GM23338 (cell line): ENCODE data around the gene LRRN4. TPM values are rescaled to one million over a fixed set of nuclear protein-coding genes. Genes with fewer than 3 reads are reported as not detected.

Experiments
- ATAC-seq: fragments of 200-7000 bp; cut with Tn5 transposase; 3 replicates; pipeline ENCODE4 v1.9.1; 2020
- DNase-seq: peaks from one replicate; pipeline ENCODE4 v3.0.0-alpha.2; 2015; ENCODE audit warnings: low spot score
- H2AFZ ChIP-seq: fragments of 200-600 bp; sonication (generic); 2 replicates; pipeline ENCODE4 v1.8.0; 2016; ENCODE audit warnings: antibody characterized with exemption, mild to moderate bottlenecking, moderate library complexity
- H3F3A ChIP-seq: fragments of 200-600 bp; sonication (generic); replicated peaks from 2 replicates; pipeline ENCODE4 v1.8.0; 2017; ENCODE audit warnings: antibody characterized with exemption, mixed run types, low read depth
- H3K27ac ChIP-seq: fragments of 200-600 bp; sonication (generic); 2 replicates; pipeline ENCODE4 v1.6.1; 2016; ENCODE audit warnings: low read depth
- H3K27me3 ChIP-seq: fragments of 200-600 bp; sonication (generic); 2 replicates; pipeline ENCODE4 v1.8.0; 2016; ENCODE audit warnings: mild to moderate bottlenecking, mixed run types, moderate library complexity; ENCODE audit not compliant: insufficient read depth
- H3K36me3 ChIP-seq: fragments of 200-600 bp; sonication (generic); 2 replicates; pipeline ENCODE4 v1.8.0; 2016; ENCODE audit warnings: mild to moderate bottlenecking; ENCODE audit not compliant: insufficient read depth
- H3K4me1 ChIP-seq: fragments of 200-600 bp; sonication (generic); 2 replicates; pipeline ENCODE4 v1.8.0; 2016; ENCODE audit warnings: mild to moderate bottlenecking, moderate library complexity; ENCODE audit not compliant: insufficient read depth
- H3K4me2 ChIP-seq: fragments of 200-600 bp; sonication (generic); 2 replicates; pipeline ENCODE4 v1.7.1; 2017; ENCODE audit warnings: mixed run types
- H3K4me3 ChIP-seq: fragments of 200-600 bp; sonication (generic); 2 replicates; pipeline ENCODE4 v1.6.1; 2016; ENCODE audit warnings: mixed run types
- H3K79me2 ChIP-seq: fragments of 200-600 bp; sonication (generic); replicated peaks from 2 replicates; pipeline ENCODE4 v1.8.0; 2017; ENCODE audit warnings: mild to moderate bottlenecking; ENCODE audit not compliant: insufficient read depth
- H3K9me2 ChIP-seq: fragments of 200-600 bp; sonication (generic); 2 replicates; pipeline ENCODE4 v1.8.0; 2017; ENCODE audit not compliant: insufficient read depth
- H4K20me1 ChIP-seq: fragments of 200-600 bp; sonication (generic); replicated peaks from 2 replicates; pipeline ENCODE4 v1.8.0; 2017; ENCODE audit warnings: mild to moderate bottlenecking; ENCODE audit not compliant: insufficient read depth
- H3K27ac Mint-ChIP-seq: 2 replicates; pipeline ENCODE4 v1.8.0; 2020; ENCODE audit warnings: inconsistent platforms, mild to moderate bottlenecking, moderate library complexity, mixed read lengths
- H3K27me3 Mint-ChIP-seq: 3 replicates; pipeline ENCODE4 v1.8.0; 2022; ENCODE audit warnings: low read depth, mild to moderate bottlenecking, moderate library complexity, mixed read lengths, inconsistent platforms; ENCODE audit not compliant: insufficient read depth, poor library complexity
- H3K36me3 Mint-ChIP-seq: 3 replicates; pipeline ENCODE4 v1.8.0; 2021; ENCODE audit warnings: low read depth, mild to moderate bottlenecking, inconsistent platforms, moderate library complexity, mixed read lengths
- H3K4me1 Mint-ChIP-seq: 3 replicates; pipeline ENCODE4 v1.8.0; 2020; ENCODE audit warnings: mild to moderate bottlenecking, inconsistent platforms, mixed read lengths
- H3K4me3 Mint-ChIP-seq: 3 replicates; pipeline ENCODE4 v1.8.0; 2021; ENCODE audit warnings: moderate library complexity, mild to moderate bottlenecking, inconsistent platforms, mixed read lengths
- H3K9me3 Mint-ChIP-seq: 3 replicates; pipeline ENCODE4 v1.8.0; 2020; ENCODE audit warnings: moderate library complexity, mild to moderate bottlenecking, inconsistent platforms, mixed read lengths
- CREB1 ChIP-seq: fragments of 250-450 bp; sonication (Bioruptor Pico); IDR thresholded peaks from 2 replicates; pipeline ENCODE4 v1.5.0; 2020; ENCODE audit warnings: low read depth, mild to moderate bottlenecking, moderate library complexity
- EZH2 ChIP-seq: fragments of 200-600 bp; sonication (generic); IDR thresholded peaks from one replicate; pipeline ENCODE4 v1.8.0; 2017; ENCODE audit warnings: antibody characterized with exemption, mild to moderate bottlenecking, low read depth; ENCODE audit not compliant: unreplicated experiment
- EZH2phosphoT487 ChIP-seq: fragments of 200-600 bp; sonication (generic); IDR thresholded peaks from one replicate; pipeline ENCODE4 v1.8.1; 2018; ENCODE audit warnings: antibody characterized with exemption; ENCODE audit not compliant: unreplicated experiment
- JUNB ChIP-seq: IDR thresholded peaks from one replicate; pipeline ENCODE4 v1.6.1; 2016; ENCODE audit warnings: antibody characterized with exemption; ENCODE audit not compliant: unreplicated experiment
- NANOG ChIP-seq: IDR thresholded peaks from 2 replicates; pipeline ENCODE4 v1.6.1; 2016; ENCODE audit warnings: antibody characterized with exemption, borderline replicate concordance
- POLR2AphosphoS5 ChIP-seq: IDR thresholded peaks from 2 replicates; pipeline ENCODE4 v1.6.1; 2016; ENCODE audit warnings: antibody characterized with exemption, low read depth
- STAT1 ChIP-seq: IDR thresholded peaks from one replicate; pipeline ENCODE4 v1.6.1; 2016; ENCODE audit warnings: antibody characterized with exemption; ENCODE audit not compliant: unreplicated experiment
- ZNF114 ChIP-seq: fragments of 250-450 bp; sonication (Bioruptor Pico); IDR thresholded peaks from 2 replicates; pipeline ENCODE4 v1.5.0; 2020; ENCODE audit warnings: mild to moderate bottlenecking, moderate library complexity
- ZNF331 ChIP-seq: fragments of 250-450 bp; sonication (Bioruptor Pico); IDR thresholded peaks from 2 replicates; pipeline ENCODE4 v1.5.0; 2020; ENCODE audit warnings: low read depth, mild to moderate bottlenecking, moderate library complexity
- polyA plus RNA-seq: library from polyadenylated mRNA; unstranded; fragments of >200 nt; fragmentation: Nextera tagmentation; extraction: Ambion mirVana; gene quantifications from 2 replicates; pipeline ENCODE4 v1.2.1, GENCODE V29; 2016
- total RNA-seq: library from RNA; depleted of rRNA; stranded (reverse); fragments of >200 nt; shearing (Covaris generic); gene quantifications from 2 replicates; pipeline ENCODE4 v1.2.3, GENCODE V29; 2014
- TF ChIP-seq, protein P1 (sequence below): fragments of 250-450 bp; sonication (Bioruptor Pico); IDR thresholded peaks from 2 replicates; pipeline ENCODE4 v1.5.0; 2020; ENCODE audit warnings: mild to moderate bottlenecking, moderate library complexity
- TF ChIP-seq, protein P2 (sequence below), 2 experiments: fragments of 200-600 bp in 1 of 2; sonication (generic) in 1 of 2; conservative IDR thresholded peaks; 2 replicates each; pipeline versions ENCODE4 v1.5.1 to v1.6.1; 2016 to 2017; ENCODE audit warnings: antibody characterized with exemption in 2 of 2, low read depth in 2 of 2, mild to moderate bottlenecking in 2 of 2, moderate library complexity in 1 of 2
- TF ChIP-seq, protein P3 (sequence below): IDR thresholded peaks from one replicate; pipeline ENCODE4 v1.6.1; 2018; ENCODE audit warnings: antibody characterized with exemption; ENCODE audit not compliant: unreplicated experiment

The LRRN4 gene
- total and polyA plus RNA-seq, 2 experiments from 2014 or later: 0.21 to 2.2 TPM

GRCh38 chr20:6101346-6101745 lies 47.5 kb upstream of the LRRN4 start:
- H3K4me3 Mint-ChIP-seq: no peak overlapping the region
- H3K4me1 Mint-ChIP-seq: peaks cover 3% of the 10 kb centered on the region; the same call in 1 of the 3 replicates
- H3K27me3 Mint-ChIP-seq: peaks cover 3% of the 10 kb centered on the region
- H3K9me3 Mint-ChIP-seq: no peaks in the 10 kb centered on the region
- TF ChIP-seq JUNB (no peak), EZH2 (no peak), NANOG (no peak), POLR2AphosphoS5 (no peak), EZH2phosphoT487 (no peak), ZNF114 (CRISPR knock-in tag) (no peak), CREB1 (CRISPR knock-in tag) (no peak), ZNF331 (CRISPR knock-in tag) (no peak), STAT1 (no peak)
- TF ChIP-seq, protein P1, sequence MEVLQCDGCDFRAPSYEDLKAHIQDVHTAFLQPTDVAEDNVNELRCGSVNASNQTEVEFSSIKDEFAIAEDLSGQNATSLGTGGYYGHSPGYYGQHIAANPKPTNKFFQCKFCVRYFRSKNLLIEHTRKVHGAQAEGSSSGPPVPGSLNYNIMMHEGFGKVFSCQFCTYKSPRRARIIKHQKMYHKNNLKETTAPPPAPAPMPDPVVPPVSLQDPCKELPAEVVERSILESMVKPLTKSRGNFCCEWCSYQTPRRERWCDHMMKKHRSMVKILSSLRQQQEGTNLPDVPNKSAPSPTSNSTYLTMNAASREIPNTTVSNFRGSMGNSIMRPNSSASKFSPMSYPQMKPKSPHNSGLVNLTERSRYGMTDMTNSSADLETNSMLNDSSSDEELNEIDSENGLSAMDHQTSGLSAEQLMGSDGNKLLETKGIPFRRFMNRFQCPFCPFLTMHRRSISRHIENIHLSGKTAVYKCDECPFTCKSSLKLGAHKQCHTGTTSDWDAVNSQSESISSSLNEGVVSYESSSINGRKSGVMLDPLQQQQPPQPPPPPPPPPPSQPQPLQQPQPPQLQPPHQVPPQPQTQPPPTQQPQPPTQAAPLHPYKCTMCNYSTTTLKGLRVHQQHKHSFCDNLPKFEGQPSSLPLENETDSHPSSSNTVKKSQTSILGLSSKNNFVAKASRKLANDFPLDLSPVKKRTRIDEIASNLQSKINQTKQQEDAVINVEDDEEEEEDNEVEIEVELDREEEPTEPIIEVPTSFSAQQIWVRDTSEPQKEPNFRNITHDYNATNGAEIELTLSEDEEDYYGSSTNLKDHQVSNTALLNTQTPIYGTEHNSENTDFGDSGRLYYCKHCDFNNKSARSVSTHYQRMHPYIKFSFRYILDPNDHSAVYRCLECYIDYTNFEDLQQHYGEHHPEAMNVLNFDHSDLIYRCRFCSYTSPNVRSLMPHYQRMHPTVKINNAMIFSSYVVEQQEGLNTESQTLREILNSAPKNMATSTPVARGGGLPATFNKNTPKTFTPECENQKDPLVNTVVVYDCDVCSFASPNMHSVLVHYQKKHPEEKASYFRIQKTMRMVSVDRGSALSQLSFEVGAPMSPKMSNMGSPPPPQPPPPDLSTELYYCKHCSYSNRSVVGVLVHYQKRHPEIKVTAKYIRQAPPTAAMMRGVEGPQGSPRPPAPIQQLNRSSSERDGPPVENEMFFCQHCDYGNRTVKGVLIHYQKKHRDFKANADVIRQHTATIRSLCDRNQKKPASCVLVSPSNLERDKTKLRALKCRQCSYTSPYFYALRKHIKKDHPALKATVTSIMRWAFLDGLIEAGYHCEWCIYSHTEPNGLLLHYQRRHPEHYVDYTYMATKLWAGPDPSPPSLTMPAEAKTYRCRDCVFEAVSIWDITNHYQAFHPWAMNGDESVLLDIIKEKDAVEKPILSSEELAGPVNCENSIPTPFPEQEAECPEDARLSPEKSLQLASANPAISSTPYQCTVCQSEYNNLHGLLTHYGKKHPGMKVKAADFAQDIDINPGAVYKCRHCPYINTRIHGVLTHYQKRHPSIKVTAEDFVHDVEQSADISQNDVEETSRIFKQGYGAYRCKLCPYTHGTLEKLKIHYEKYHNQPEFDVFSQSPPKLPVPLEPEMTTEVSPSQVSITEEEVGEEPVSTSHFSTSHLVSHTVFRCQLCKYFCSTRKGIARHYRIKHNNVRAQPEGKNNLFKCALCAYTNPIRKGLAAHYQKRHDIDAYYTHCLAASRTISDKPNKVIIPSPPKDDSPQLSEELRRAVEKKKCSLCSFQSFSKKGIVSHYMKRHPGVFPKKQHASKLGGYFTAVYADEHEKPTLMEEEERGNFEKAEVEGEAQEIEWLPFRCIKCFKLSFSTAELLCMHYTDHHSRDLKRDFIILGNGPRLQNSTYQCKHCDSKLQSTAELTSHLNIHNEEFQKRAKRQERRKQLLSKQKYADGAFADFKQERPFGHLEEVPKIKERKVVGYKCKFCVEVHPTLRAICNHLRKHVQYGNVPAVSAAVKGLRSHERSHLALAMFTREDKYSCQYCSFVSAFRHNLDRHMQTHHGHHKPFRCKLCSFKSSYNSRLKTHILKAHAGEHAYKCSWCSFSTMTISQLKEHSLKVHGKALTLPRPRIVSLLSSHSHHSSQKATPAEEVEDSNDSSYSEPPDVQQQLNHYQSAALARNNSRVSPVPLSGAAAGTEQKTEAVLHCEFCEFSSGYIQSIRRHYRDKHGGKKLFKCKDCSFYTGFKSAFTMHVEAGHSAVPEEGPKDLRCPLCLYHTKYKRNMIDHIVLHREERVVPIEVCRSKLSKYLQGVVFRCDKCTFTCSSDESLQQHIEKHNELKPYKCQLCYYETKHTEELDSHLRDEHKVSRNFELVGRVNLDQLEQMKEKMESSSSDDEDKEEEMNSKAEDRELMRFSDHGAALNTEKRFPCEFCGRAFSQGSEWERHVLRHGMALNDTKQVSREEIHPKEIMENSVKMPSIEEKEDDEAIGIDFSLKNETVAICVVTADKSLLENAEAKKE (CRISPR knock-in tag): no peak
- TF ChIP-seq, protein P2, sequence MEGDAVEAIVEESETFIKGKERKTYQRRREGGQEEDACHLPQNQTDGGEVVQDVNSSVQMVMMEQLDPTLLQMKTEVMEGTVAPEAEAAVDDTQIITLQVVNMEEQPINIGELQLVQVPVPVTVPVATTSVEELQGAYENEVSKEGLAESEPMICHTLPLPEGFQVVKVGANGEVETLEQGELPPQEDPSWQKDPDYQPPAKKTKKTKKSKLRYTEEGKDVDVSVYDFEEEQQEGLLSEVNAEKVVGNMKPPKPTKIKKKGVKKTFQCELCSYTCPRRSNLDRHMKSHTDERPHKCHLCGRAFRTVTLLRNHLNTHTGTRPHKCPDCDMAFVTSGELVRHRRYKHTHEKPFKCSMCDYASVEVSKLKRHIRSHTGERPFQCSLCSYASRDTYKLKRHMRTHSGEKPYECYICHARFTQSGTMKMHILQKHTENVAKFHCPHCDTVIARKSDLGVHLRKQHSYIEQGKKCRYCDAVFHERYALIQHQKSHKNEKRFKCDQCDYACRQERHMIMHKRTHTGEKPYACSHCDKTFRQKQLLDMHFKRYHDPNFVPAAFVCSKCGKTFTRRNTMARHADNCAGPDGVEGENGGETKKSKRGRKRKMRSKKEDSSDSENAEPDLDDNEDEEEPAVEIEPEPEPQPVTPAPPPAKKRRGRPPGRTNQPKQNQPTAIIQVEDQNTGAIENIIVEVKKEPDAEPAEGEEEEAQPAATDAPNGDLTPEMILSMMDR (conservative IDR thresholded peaks at IDR 0.05; ENCODE audit: low read depth in 2 of 2): no peak
- TF ChIP-seq, protein P3, sequence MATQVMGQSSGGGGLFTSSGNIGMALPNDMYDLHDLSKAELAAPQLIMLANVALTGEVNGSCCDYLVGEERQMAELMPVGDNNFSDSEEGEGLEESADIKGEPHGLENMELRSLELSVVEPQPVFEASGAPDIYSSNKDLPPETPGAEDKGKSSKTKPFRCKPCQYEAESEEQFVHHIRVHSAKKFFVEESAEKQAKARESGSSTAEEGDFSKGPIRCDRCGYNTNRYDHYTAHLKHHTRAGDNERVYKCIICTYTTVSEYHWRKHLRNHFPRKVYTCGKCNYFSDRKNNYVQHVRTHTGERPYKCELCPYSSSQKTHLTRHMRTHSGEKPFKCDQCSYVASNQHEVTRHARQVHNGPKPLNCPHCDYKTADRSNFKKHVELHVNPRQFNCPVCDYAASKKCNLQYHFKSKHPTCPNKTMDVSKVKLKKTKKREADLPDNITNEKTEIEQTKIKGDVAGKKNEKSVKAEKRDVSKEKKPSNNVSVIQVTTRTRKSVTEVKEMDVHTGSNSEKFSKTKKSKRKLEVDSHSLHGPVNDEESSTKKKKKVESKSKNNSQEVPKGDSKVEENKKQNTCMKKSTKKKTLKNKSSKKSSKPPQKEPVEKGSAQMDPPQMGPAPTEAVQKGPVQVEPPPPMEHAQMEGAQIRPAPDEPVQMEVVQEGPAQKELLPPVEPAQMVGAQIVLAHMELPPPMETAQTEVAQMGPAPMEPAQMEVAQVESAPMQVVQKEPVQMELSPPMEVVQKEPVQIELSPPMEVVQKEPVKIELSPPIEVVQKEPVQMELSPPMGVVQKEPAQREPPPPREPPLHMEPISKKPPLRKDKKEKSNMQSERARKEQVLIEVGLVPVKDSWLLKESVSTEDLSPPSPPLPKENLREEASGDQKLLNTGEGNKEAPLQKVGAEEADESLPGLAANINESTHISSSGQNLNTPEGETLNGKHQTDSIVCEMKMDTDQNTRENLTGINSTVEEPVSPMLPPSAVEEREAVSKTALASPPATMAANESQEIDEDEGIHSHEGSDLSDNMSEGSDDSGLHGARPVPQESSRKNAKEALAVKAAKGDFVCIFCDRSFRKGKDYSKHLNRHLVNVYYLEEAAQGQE: no peak
- Histone ChIP-seq H3K79me2 (no peaks in the 10 kb centered on the region), H2AFZ (no peak overlapping the region), H3K27me3 (no peaks in the 10 kb centered on the region), H3K36me3 (peaks cover 10% of the 10 kb centered on the region), H3K4me3 (no peak overlapping the region), H3F3A (no peaks in the 10 kb centered on the region), H4K20me1 (no peaks in the 10 kb centered on the region), H3K4me1 (no peaks in the 10 kb centered on the region), H3K4me2 (no peak overlapping the region), H3K9me2 (no peaks in the 10 kb centered on the region), H3K27ac (no peak overlapping the region)
- H3K27ac Mint-ChIP-seq: no peak overlapping the region
- H3K36me3 Mint-ChIP-seq: peaks cover 3% of the 10 kb centered on the region; the same call in 2 of the 3 replicates
- DNase-seq (no peak), ATAC-seq (no peak)
